ENCODE measurements around the gene PTPRG.

Gene PTPRG

GRCh38 chr3:61563313-61564271 lies 2.2 kb downstream of the PTPRG start:
- no peak for DNase-seq

- no peak for DNase-seq
These were observed 3.2 kb downstream of the PTPRG start for GRCh38 chr3:61564395-61565059.

GRCh38 chr3:61565569-61565968 lies 4.2 kb downstream of the PTPRG start:
- DNase-seq, result no peak

GRCh38 chr3:61568127-61568526 lies 6.8 kb downstream of the PTPRG start:
- DNase-seq, result no peak

- DNase-seq, result no peak
These were observed 8.6 kb downstream of the PTPRG start for GRCh38 chr3:61569856-61570580.

GRCh38 chr3:61570813-61571212 lies 9.4 kb downstream of the PTPRG start:
- DNase-seq, result no peak

- DNase-seq, result no peak
These were observed 10.4 kb downstream of the PTPRG start for GRCh38 chr3:61571516-61572336.

- no peak for DNase-seq
These were observed 11.5 kb downstream of the PTPRG start for GRCh38 chr3:61572879-61573278.

- DNase-seq, result no peak
These were observed 12.1 kb downstream of the PTPRG start for GRCh38 chr3:61573441-61573840.

- no peak for DNase-seq
These were observed 13.5 kb downstream of the PTPRG start for GRCh38 chr3:61574854-61575253.

GRCh38 chr3:61575893-61576292 lies 14.5 kb downstream of the PTPRG start:
- DNase-seq, result no peak

GRCh38 chr3:61577760-61578159 lies 16.4 kb downstream of the PTPRG start:
- DNase-seq, result no peak

- no peak for DNase-seq
These were observed 17.4 kb downstream of the PTPRG start for GRCh38 chr3:61578667-61579367.

- DNase-seq, result no peak
These were observed 18.3 kb downstream of the PTPRG start for GRCh38 chr3:61579685-61580084.

- no peak for DNase-seq
These were observed 19.7 kb downstream of the PTPRG start for GRCh38 chr3:61580982-61581643.

GRCh38 chr3:61582287-61582686 lies 20.9 kb downstream of the PTPRG start:
- no peak for DNase-seq

- no peak for DNase-seq
These were observed 21.5 kb downstream of the PTPRG start for GRCh38 chr3:61582846-61583245.

- no peak for DNase-seq
These were observed 22.8 kb downstream of the PTPRG start for GRCh38 chr3:61583890-61584875.

- no peak for DNase-seq
These were observed 28.5 kb downstream of the PTPRG start for GRCh38 chr3:61589856-61590255.

- no peak for DNase-seq
These were observed 29.9 kb downstream of the PTPRG start for GRCh38 chr3:61591300-61591699.
